HG03469 (cell line): Measurements from ENCODE around the gene HUNK.
"Not testable (repeated sequence)": the region's sequence is repeated elsewhere in the genome, so short reads cannot be mapped to it uniquely, and the experiment has no call there.

Experiments used
- ATAC-seq: cut with Tn5 transposase; IDR thresholded peaks from one replicate; pipeline ENCODE4 v1.9.1; 2021; ENCODE audit warnings: mild to moderate bottlenecking, moderate library complexity, moderate number of reproducible peaks; ENCODE audit not compliant: unreplicated experiment

Gene HUNK

DNA sequence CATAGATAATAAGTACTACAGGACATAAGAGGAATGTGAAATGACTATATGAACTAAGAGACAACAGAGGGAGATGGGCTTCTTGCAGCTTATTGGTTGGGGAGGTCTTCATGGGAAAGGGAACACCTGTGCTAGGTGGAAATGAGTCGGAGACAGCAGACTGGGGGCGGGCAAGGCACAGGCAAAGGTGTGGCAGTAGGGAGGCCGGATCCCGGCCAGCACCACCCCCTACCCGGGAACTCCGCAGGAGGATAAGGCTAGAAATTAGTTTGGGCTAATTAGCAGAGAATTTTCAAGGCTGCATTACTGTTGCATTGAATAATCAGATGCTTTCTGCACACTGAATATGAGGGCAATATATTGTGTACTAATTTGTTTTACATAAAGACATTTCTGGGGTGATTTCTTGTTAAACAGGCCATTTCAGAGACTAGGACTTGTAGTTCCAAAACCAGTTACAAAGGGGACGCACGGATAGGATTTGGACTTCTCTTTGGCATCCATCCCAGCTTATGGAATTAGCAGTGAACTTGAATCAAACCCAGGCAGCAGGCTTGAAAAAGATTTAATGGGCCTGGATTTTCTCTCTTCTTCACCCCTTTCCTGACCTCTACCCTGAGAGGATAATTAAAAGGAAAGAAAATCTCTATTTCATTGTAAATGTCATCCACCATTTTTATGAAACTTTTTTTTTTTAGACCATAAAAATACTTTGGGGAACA lies 2.2 kb upstream of the HUNK start:
- ATAC-seq: no peak

DNA sequence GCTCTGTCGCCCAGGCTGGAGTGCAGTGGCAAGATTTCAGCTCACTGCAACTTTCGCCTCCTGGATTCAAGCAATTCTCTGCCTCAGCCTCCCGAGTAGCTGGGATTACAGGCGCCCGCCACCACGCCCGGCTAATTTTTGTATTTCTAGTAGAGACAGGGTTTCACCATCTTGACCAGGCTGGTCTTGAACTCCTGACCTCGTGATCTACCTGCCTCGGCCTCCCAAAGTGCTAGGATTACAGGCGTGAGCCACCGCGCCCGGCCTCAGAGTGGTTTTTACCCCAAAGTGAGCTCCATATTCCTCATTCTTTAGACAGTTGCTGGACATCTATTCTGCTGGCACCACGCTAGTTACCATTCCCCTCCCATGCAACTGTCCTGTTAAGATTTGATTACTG lies 1.4 kb upstream of the HUNK start:
- not testable (repeated sequence) for ATAC-seq

DNA sequence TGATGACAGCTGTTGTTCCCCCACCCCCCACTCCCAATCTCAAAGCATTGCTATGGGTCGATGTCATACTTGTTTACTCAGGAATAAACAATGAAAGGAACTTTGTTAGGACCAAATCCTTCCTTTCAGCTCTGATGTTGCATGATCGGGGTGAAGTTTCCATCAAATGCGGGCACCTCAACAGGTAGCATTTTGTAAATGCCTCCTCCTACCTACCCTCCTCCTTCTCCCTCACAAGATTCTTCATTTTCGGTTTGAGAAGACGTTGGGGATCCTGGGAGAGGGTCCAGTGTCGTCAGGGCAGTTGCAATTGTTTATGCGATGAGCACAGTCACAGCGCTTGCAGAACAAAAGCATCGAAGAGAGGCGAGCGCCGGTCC lies 758 bp upstream of the HUNK start:
- ATAC-seq: no peak

DNA sequence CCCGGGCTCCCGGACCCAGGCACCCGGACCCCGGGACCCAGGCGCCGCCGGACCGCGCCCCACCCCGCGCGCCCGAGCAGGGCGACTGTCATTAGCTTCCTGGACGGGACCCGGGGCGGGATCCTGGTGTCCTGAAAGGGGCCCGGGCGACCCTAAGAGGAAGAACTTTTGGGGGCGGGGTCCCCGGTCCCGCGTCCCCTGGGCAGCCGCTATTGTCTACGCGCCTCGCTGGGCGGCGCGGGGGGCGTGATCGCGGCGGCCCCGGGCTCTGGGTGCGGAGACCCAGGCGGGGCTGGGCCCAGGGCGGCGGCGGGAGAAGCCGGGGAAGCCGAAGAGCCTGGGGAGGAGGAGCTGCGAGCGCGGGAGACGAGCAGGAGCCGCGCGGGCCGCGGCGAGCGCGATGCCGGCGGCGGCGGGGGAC lies 465 bp downstream of the HUNK start:
- no peak for ATAC-seq

DNA sequence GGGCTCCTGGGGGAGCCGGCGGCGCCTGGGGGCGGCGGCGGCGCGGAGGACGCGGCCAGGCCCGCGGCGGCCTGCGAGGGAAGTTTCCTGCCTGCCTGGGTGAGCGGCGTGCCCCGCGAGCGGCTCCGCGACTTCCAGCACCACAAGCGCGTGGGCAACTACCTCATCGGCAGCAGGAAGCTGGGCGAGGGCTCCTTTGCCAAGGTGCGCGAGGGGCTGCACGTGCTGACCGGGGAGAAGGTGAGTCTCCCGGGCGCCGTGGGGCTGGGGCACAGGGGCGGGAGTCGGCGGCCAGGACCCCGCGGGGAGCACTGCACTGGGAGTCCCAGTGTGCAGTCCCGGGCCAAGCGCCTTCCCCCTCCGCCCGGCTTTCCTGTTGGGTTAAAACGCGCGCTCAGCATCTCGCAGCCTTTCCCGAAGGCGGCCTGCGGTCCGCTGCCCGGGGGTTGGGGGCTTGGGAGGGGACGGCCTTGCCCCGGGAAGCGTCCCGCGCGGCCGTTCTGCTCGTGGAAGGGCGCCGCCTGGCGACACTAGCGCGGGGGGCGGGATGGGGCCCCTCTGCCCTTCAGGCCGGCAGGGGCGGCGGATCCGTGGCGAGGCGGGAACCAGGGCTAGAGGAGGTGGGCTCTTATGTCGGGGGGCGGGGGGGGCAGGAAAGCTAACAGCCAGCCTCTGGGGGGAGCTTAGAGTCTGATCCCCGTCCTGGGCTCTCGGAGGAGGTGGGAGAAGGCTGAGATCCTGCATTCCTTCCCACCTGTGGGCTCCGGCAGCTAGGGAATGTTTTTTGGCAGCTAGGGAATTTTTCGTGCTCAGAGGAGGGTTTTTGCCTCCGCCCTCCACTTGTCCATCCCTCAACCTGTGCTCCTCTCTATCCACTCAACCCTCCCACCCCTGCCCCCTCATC lies 1.1 kb downstream of the HUNK start:
- ATAC-seq: no peak

DNA sequence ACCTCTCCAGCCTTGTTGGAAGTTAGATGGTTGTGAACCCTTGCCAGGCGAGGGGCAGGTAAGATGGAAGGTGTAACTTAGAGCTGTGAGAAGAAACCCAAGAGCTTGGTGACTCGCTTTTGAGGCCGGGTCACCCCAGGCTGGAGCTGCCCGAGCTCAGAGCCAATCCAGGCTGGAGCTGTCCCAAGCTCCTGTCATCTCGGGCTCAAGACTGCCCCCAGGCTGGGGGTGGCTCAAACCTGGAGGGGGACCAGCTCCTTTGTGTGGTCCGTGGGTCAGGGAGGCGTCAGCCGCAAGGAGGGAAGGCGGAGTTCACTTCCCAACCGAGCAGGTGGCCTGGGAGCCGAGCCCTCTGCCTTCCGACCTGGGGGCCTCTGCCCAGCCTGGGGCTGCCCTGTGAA lies 2.0 kb downstream of the HUNK start:
- no peak for ATAC-seq

DNA sequence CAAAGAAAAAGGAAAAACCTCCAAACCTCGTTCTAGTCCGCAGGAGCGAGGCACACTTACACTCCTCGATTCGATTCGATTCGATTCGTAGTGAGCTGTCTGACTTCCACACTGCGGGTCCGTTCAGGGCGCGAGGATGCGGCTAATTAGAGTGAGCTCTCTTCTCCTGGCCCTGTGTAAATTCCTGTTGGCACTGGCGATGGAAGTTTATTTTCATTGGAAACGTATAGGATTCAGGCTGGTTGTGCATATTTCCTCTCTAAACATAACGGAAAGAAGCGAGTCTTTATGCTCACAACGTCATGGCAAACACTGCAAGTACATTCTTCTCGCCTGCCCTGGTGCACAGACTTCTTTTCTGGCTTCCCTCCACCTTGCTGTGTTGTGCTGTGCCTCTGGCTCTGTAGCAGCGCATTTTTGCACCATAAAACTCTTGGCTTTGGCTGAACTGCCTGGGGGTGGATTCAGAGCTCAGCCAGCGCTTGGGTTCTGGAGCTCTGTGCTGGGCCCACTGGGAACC lies 2.7 kb downstream of the HUNK start:
- ATAC-seq: no peak

DNA sequence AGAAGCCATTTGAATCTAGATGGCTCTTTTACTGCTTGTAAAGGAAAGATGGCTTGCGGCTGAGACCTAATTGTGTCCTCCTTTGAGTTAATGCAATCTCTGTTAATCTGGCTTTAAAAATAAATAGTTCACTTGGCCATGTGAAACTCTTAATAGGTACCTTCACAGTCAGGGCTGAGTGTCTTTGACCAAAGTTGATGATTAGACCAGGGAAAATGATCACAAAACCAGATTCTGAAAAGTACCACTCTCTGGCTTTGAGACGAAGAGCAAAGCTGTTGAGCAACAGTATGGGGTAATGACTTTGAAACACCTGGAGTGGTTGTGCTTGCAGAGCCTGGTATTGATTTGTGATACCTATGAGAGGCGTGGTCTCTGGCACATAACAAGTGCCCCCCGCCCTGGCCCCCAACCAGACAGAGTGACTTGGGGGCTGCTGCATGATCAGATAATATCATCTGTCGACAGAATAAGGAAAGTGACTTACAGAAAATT lies 4.7 kb downstream of the HUNK start:
- no peak for ATAC-seq

DNA sequence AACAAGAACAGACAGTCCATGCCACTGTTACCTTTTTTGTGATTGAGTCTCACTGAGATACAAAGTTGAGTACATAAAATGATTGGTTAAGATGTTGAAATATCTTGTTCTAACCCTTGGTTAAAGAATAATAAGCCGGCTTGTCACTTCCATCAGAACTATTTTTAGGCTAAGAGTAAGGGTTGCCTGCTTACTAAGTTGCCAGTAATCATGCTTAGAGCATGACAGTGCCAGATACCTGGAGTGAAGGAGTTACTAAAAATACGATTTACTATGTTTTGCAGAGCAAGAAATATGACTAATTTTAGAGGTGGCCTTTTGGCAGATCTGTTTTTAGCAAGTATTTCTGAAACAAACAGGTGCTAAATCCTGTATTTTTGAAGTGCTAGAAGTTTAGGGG lies 6.0 kb downstream of the HUNK start:
- no peak for ATAC-seq

DNA sequence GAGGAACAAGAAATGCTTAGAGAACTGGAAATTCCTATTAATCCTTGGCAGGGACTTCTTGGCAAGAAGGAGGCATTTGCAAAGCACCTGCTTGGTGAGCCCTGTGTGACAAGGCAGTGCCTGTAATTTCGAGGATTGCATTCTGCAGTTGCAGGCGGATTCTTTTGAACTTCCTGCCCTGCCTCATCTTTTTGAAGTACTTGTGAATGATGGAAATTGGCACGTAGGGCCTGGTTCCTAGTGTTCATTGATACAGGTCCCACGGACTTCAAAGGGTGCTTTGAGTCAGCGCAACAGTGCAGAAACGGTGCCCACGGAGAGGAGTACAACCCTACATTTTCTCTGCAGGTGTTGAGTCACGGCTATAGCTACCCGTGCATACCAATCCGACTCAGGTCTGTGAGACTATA lies 6.4 kb downstream of the HUNK start:
- ATAC-seq: no peak

DNA sequence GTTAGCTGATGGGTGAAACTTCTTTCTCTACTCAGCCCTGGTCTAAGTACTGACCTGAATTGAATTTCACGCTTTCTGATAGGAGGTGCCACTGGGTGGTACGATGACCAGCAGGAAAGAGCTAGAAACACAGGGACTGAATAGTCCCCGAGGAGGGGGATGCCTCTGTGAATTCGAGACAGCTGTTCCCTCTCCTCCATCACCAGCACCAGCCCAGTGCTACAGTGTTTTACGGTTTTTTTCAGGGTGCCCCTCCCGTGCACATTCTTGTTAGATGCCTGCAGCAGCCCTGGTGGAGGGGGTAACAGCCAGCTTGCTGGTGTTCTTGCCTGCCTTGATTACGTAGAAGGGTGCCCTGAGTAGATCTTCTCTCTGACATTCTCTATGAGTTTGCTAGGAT lies 7.1 kb downstream of the HUNK start:
- no peak for ATAC-seq

DNA sequence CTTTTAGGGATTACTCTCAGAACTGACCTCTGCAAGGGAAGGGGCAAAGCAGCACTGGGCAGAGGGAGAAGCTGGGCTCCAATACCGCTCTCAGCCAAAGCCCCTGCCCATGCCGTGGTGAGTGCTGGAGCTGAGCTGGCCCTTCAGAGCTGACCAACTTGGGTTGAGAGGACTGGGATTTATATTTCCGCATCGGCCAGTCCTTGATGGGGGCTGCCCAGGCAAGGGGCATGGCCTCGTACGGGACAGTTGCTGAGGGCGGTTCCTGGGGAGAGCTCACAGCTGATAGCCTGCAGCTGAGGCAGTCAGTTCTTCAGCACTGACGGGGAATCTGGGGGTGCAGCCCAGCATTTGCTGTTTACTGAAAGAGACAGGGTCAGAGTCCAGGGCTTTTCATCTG lies 8.0 kb downstream of the HUNK start:
- ATAC-seq: no peak

DNA sequence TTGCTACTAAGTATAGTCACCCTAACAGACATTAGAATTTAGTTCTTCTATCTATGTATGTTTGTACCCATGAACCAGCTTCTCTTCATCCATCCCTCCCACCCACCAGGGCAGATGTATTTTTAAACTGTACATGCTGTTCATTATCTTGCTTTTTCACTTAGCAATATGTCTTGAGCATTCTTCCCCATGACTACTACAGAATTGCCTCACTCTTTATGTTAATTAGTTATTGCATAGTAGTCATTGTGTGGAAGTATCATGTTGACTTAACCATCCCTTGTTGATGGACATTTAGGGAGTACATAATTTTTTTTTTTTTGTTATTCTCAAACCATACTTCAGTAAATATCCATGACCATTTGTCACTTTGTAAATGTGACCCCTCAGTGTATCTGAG lies 9.9 kb downstream of the HUNK start:
- no peak for ATAC-seq

DNA sequence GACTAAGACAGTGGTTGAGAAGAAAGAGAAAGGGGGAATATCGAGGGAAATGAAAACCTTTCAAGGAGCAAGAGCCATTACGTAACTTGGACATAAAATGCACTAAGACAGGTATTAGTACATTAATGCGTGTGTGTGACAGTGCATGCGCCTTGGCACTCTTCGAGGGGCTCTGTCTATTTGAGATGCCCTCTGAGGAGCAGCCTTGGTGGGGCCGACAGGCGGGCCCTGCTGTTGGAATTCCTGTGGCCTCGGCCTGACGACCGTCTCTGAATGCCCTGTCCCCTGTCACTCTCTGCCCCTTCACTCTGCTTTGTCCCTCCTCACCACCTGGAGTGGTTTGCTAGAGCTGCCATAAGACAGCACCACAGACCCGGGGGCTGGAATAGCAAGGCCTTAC lies 12.3 kb downstream of the HUNK start:
- ATAC-seq: no peak

DNA sequence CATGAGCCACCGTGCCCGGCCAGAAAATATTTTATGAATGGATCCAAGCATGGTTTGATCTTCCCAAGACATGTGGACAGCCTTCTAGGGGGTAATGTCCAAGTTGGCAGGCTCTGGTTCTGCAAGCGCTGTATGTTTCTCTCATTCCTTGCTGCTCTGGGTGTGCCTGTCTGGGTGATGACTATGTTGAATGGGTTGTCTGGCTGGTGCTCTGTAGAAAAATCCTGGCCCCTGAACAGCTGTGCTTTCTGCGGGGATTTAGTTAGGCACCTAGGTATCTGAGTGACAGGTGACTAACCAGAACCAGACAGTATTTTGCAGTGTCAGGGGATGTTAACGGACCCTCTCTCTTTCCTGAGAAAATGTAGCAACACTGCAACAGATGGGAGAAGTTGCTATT lies 14.1 kb downstream of the HUNK start:
- no peak for ATAC-seq

DNA sequence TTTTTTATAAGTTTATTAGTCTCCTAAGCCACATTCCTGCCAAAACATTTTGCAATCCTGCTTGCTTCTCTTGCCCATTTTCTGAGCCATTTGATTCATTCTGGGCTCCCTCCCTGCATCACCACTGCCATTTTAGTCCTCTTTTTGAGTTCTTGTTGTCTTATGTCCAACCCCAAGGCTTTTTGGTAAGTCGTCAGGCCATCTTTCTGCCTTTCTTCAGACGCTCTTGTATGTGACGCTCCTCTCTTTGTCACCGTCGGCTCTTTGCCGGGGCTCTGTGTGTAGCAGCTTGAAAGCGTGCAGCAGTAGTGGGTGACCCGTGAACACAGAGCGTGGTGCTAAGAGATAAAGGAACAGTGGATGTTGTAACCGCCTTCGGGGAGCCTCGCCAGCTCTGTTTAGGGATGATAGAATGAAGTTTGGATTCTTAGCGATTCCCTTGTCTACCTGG lies 14.6 kb downstream of the HUNK start:
- ATAC-seq: no peak

DNA sequence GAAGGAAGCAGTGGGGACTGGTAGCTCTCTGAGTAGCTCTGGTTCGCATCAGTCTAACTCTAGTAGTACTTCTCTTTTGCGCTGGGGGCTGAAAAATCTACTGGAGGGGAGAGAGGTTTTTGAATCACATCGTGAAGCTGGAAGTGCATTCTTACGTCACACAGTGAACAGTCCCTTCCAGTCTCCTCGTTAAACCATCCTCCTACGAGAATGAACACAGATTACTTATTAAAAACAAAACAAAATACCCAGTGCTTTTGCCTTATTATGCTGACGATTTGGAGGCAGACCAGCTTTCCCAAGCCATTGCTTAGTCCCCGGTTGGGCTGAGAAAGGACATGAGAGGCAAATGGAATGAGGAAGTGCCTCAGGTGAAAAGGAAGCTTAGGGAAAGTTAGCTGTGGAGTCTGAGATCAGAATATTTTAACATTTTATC lies 16.1 kb downstream of the HUNK start:
- ATAC-seq: no peak

DNA sequence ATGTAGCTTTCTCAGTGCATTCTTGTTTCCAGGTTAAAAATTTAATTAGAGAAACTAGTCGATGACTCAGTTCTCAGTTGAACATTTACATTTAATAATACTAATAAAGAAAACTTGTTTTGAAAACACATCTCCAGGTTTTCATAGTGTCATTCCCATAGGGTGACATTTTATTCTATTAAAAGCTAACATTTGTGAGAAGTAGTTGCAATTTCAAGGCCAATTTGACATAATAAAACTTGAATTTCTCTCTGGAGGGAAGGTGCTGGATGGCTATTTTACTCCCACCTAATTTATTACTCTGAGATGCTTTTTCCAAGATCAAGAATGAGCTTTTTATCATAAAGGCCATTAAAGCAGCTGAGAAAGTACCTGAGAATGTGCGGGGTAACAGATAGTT lies 16.6 kb downstream of the HUNK start:
- ATAC-seq: no peak

DNA sequence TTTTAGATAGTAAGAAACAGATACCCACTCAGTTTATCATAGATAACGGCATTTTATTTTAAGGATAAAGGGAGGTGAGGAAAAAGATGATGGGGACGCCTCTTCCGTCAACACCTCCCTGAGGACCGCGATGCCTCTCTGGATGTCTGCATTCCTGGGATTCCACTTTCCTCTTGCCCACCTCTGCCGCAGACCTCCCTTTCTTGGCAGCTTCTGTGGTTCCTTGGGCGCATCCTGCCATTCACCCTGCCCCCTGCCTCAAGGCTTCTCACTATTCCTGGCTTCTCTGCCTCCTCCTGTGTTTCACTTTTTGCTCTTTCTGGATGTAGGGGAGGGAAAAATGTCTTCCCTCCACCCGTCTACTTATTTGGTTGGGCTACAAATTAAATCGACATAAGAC lies 19.9 kb downstream of the HUNK start:
- ATAC-seq: no peak

DNA sequence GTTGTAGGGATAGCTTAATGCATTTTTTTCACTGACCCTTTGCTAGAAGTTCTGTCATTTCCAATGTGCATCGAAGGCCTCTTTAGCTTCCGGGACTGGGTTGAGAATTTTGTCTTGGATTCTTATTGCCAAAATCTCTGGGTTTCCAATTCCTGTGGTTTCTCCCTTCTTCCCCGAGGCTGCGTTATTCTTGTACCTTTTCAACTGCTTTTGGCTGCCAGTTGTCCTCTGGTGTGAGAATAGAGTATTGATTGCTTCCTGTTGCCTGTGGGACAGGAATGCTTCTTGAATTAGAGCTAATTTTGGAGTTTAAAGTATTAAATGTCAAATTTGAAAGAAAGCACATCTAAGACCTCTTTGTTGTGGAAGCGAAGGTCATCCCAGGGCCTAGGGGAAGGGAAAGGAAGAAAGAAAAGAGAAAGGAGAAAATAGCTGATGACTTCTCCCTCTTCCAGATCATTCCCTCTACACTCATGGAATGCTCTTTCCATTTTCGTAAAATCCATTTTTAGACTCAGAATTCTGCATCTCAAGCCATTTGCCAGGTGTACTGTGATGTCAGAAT lies 21.1 kb downstream of the HUNK start:
- no peak for ATAC-seq

DNA sequence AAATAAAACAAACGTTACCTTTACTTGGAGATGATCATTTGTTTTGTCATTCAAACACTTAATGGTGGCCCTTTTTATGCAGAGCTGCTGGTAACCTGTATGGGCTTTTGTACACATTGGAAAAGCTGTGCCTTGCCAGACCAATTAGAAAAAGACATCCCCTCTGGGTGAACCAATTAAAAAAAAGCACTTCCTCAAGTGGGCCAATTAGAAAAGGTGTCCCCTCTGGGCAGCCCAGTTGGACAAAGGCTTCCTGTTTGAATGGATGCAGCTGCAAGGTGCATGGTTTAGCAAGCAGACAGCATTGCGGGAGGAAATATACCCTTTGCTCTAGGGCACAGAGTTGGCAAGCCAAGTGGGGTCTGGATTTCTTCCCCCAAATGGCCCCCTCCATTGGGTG lies 21.6 kb downstream of the HUNK start:
- no peak for ATAC-seq
